ENCODE measurements around the gene KRTAP3-3. TPM values are rescaled to one million over a fixed set of nuclear protein-coding genes. Genes with fewer than 3 reads are reported as not detected.
A peak's percentile ranks its signal among the peaks of the same experiment; 100 is the strongest.

KRTAP3-3 gene
- total and polyA plus RNA-seq, 2 of the 4 experiments (the other 2 are of a cell fraction): not detected

DNA sequence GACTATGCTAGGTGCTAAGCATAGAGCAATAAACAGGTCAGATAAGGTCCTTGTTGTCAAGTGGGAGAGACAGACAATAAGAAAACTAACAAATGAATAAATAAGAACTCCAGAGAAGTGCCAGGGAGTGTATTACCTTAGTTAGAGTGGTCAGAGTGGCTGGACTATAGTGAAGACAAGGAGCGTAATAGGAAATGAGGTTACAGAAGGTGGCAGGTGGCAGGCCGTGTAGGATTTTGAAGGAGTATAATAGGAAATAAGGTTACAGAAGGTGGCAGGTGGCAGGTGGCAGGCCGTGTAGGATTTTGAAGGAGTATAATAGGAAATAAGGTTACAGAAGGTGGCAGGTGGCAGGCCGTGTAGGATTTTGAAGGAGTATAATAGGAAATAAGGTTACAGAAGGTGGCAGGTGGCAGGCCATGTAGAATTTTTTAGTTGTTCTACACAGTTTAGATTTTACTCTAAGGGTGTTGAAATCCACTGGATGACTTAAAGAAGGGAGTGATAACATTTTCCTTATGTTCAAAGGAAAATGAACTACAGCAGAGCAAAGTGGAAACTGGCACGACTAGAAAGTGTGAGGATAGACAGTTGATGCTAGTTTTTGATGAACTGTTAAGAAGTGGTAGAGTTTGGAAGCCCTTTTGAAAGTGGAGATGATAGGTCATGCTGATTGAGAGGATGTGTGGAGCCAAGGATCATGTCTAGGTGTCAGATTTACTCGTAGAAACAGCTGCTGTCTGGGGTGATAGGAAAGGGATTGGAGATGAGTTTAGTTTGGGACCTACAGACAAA lies 18.6 kb upstream of the KRTAP3-3 start:
- Histone ChIP-seq H3K27ac (ENCODE audit: insufficient read depth, low read length) (no peak overlapping the region), H3K79me1 (ENCODE audit: low read depth in 1 of 2, low read length in 2 of 2) (no peaks in the 10 kb centered on the region), H2BK15ac (ENCODE audit: low read depth, low read length) (peak overlapping the region; percentile 40; the same call in 1 of the 3 replicates), H3K56ac (ENCODE audit: extremely low read depth, insufficient read depth, low read length) (no peak overlapping the region), H2AK5ac (ENCODE audit: low read depth, low read length) (no peak overlapping the region), H3K23ac (ENCODE audit: low read depth, low read length) (no peak overlapping the region), H4K20me1 (ENCODE audit: insufficient read depth, low read length) (no peaks in the 10 kb centered on the region), H2AK9ac (replicated peaks; ENCODE audit: low read depth, low read length, poor library complexity) (no peak overlapping the region), H3K9me3 (ENCODE audit: control insufficient read depth, insufficient read depth, low read length) (no peaks in the 10 kb centered on the region), H3K36me3 (ENCODE audit: control insufficient read depth, insufficient read depth, low read length) (no peaks in the 10 kb centered on the region), H3K4me3 (ENCODE audit: insufficient read depth, low read depth, low read length) (no peak overlapping the region), H3K4me1 (ENCODE audit: control insufficient read depth, insufficient read depth, low read length) (peaks cover 1% of the 10 kb centered on the region; the same call in 1 of the 2 replicates), H3K14ac (replicated peaks; ENCODE audit: low read depth, low read length) (no peak overlapping the region), H4K5ac (ENCODE audit: low read depth, low read length) (no peak overlapping the region), H4K8ac (ENCODE audit: low read depth in 2 of 2, low read length in 2 of 2) (peak overlapping the region in 1 of 2 experiments; percentile 34; a peak in 1 of 4 replicates), H2BK5ac (ENCODE audit: low read depth, low read length, poor library complexity, severe bottlenecking) (no peak overlapping the region), H3K27me3 (ENCODE audit: control insufficient read depth, insufficient read depth, low read length) (no peaks in the 10 kb centered on the region; the same call in 1 of the 2 replicates), H3K9me1 (ENCODE audit: insufficient read depth, low read length) (no peaks in the 10 kb centered on the region; the same call in 1 of the 2 replicates), H3K4me2 (ENCODE audit: low read depth, low read length) (no peak overlapping the region), H2BK120ac (ENCODE audit: low read depth, low read length) (no peak overlapping the region), H2AFZ (replicated peaks; ENCODE audit: low read length, poor library complexity) (no peak overlapping the region), H3K9ac (ENCODE audit: low read depth, low read length) (no peak overlapping the region), H3K4ac (ENCODE audit: low read depth, low read length) (no peak overlapping the region), H3K18ac (ENCODE audit: low read depth, low read length) (no peak overlapping the region), H2BK20ac (ENCODE audit: low read depth, low read length) (peak overlapping the region; percentile 40; the same call in 1 of the 2 replicates), H4K91ac (ENCODE audit: insufficient read depth, low read depth, low read length) (no peak overlapping the region)
- WGBS, 2 experiments (ENCODE audit: extremely low coverage in 2 of 2, insufficient read length in 1 of 2): 79% methylated on average over 3 of the region's 6 CpGs; no CpG with 5 or more reads in 1 of the 2 experiments
- in situ Hi-C loops (cut with MboI; ENCODE audit: low sequenced_read_pairs): no loop called here
- no peak for DNase-seq
- BruUV-seq (replicated peaks): no TSS peak
- dilution Hi-C loops (cut with HindIII; ENCODE audit: low sequenced_read_pairs, unreplicated experiment): no loop called here
- TF ChIP-seq, protein P1, sequence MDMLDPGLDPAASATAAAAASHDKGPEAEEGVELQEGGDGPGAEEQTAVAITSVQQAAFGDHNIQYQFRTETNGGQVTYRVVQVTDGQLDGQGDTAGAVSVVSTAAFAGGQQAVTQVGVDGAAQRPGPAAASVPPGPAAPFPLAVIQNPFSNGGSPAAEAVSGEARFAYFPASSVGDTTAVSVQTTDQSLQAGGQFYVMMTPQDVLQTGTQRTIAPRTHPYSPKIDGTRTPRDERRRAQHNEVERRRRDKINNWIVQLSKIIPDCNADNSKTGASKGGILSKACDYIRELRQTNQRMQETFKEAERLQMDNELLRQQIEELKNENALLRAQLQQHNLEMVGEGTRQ (IDR thresholded peaks at IDR 0.05; ENCODE audit: low read depth, low read length): no peak
- TF ChIP-seq, protein P2, sequence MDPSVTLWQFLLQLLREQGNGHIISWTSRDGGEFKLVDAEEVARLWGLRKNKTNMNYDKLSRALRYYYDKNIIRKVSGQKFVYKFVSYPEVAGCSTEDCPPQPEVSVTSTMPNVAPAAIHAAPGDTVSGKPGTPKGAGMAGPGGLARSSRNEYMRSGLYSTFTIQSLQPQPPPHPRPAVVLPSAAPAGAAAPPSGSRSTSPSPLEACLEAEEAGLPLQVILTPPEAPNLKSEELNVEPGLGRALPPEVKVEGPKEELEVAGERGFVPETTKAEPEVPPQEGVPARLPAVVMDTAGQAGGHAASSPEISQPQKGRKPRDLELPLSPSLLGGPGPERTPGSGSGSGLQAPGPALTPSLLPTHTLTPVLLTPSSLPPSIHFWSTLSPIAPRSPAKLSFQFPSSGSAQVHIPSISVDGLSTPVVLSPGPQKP (IDR thresholded peaks at IDR 0.05; ENCODE audit: borderline replicate concordance, low read depth, low read length): no peak
- TF ChIP-seq POLR2A (IDR thresholded peaks at IDR 0.05; ENCODE audit: low read depth, low read length) (no peak), SMC3 (IDR thresholded peaks at IDR 0.05; ENCODE audit: low read depth, low read length) (no peak), NFE2L2 (IDR thresholded peaks at IDR 0.05; ENCODE audit: low read depth, low read length) (no peak)
- ChIA-PET POLR2A (ENCODE audit: unreplicated experiment) (no interaction called here), CTCF (no interaction called here)
- intact Hi-C loops (cut with micrococcal nuclease): no loop called here
- no peak for ATAC-seq (ENCODE audit: low read depth)
